EL (cell line): ENCODE measurements around the gene PRKCZ.

Experiments used
- DNase-seq: peaks from one replicate; pipeline ENCODE4 v3.0.0-alpha.2; 2016

PRKCZ gene

DNA sequence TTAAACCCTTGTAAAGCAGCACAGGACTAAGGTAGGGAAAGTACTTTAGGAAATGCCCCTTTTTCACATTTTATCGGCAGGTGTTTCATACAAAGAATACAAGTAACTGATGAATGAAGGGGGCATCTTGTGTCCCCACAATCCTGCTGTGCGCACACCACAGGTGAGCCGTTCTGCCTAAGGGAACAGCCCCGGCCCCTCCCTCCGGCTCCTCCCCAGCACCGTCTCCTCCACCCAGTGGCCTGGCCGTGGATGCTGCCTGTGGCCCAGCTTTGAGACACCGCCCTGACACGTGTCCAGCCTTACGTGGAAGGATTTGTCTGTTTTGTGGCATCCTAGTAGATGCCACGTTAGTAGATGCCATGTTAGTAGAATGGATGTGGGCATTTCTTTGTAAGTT is 131.5 kb downstream of the PRKCZ start:
- DNase-seq, result no peak

DNA sequence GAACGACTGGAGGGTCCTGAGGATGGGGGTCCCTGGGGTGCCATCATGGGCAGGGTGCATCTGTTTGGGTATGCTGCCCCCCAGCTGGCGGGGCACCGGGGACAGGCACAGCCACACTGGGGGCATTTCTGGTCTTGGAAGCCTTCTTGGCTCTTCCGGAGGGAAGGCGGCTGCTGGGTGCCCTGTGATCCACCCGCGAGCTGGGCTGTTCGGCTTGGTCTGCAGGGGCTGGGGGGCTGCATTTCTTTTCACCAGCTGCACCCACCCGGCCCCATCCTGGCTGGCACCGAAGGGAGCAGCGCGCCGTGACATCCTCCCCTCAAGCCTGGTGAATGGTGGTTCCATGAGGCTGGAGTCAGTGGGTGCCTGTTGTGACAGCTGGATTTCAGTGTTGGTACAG is 132.2 kb downstream of the PRKCZ start:
- no peak for DNase-seq

DNA sequence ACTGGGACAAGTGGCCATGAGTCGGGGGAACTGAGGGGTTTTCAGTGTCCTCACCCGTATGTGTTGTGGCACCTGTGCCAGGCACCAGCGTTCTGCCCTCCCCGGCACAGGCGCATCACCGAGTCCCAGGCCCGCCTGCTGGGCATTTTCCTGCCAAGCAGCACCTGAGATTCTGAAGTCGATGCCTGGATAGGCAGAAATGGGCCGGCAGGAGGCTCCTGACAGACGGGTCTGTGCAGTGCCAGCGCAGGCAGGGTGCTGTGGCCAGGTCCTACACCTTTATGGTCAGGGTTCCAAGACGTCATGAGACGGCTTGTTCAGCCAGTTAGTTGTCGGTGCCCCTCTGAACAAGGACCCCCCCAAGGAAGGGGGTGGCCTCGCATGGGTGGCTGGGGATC is 133.7 kb downstream of the PRKCZ start:
- DNase-seq, result no peak

DNA sequence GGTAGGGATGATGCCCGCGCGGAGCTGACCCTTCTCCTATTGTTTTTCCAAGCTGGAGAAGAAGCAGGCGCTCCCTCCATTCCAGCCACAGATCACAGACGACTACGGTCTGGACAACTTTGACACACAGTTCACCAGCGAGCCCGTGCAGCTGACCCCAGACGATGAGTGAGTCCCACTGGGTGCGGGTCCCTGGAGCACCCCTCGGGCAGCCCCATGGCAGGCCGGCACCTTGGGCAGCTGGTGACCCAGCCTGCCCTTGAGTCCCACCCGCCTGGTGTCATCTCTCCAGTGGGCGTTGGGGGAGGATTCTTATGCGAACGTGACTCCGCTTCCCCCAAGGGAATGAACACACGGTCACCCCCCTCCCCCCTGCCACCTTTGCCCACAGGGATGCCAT is 134.3 kb downstream of the PRKCZ start:
- no peak for DNase-seq

DNA sequence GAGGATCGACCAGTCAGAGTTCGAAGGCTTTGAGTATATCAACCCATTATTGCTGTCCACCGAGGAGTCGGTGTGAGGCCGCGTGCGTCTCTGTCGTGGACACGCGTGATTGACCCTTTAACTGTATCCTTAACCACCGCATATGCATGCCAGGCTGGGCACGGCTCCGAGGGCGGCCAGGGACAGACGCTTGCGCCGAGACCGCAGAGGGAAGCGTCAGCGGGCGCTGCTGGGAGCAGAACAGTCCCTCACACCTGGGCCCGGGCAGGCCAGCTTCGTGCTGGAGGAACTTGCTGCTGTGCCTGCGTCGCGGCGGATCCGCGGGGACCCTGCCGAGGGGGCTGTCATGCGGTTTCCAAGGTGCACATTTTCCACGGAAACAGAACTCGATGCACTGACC is 134.7 kb downstream of the PRKCZ start:
- DNase-seq, result no peak

DNA sequence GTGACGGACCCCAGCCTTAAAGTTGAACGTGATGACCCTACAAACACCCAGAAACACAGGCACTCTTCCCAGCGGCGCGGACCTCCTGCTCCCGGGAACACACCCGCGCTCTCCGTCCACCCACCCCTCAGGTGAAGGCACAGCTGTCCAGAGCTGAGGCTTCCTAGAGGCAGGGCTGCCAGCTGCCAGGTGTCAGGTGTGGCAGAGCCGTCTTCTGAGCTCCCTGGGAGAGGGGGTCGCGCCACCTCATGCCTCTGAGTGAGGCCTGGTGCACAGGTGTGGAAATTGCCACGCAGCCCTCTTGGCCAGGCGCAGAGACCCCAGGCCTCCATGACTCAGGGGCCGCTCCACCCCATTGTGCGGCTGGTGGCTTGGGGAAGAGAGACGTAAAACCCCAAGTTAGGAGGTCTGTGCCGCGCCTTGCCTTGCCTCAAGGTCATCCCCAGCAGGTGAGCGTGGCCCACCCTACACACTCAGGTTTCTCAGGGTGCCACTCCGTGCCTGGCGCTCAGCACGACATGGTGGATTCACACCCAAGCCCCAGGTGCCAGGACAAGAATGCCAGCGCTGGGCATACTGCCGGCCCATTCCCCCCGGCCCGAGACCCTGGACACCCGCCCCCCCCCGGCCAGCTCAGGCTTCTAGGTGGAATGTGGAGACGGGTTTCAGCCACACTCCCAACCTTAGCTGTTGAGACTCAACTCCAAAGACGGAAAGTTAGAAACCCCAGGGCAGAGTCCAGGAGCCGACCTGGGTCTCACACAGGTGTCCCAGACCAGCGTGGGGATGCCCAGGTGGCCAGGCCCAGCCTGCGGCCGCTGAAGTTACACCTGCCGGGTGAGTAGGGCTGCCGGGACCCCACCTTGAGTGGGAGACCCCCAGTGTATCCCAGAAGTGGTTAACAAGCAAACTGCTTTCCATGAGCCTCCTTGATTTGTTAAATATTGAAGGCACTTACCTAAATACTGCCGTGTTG is 136.0 kb downstream of the PRKCZ start:
- no peak for DNase-seq

DNA sequence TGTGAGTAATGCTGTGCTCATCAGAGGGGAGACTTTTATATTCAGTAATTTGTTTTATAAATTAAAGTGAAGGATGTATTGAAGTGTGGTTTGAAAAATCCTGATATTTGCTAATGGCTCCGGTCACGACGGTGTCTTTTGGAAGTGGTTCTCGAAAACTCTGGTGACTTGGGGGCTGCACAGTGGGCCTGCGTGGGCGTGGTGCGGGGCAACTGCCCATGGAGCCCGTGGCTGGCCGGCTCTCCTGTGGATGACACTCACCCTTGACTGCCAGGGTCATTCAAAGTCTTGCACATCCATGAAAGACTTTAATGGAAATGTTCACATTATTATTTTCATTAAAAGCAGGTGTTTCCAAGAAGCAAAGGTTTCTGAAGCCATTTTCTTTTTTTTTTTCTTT is 136.7 kb downstream of the PRKCZ start:
- DNase-seq, result no peak

DNA sequence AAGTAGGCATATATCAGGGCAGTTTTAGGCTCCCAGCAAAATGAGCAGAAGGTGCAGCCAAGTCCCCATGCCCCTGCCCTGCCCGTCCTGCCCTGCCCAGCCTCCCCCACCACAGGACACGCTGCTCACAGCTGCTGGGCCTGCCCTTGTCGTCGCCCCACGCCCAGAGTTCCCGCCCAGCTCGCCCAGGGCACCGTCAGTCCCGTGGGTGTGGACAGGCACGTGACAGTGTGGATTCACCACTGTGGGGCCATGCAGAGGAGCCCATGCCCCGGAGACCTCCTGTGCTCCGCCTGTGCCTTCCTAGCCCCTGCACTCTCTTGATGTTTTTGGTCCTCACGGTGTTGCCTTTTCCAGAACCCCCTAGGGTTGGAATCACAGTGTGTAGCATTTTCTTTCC is 137.4 kb downstream of the PRKCZ start:
- DNase-seq, result no peak

DNA sequence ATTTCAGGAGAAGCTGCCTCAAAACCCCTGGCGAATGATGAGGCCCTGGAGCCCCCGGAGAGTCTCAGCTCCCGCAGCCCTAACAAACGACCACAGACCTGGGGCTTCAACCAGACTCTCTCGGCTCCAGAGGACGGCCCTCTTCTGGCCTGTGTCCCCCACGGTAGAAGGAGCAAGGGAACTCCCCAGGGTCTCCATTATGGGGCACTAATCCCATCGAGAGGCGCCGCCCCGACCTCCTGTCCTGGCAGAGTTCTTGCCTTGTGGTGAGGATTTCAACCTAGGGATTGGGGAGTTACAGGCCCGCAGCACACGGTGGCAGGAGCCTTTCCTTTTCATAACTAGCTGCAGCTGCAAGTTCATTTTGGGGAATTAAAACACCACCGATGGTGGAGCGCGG is 138.1 kb downstream of the PRKCZ start:
- no peak for DNase-seq

DNA sequence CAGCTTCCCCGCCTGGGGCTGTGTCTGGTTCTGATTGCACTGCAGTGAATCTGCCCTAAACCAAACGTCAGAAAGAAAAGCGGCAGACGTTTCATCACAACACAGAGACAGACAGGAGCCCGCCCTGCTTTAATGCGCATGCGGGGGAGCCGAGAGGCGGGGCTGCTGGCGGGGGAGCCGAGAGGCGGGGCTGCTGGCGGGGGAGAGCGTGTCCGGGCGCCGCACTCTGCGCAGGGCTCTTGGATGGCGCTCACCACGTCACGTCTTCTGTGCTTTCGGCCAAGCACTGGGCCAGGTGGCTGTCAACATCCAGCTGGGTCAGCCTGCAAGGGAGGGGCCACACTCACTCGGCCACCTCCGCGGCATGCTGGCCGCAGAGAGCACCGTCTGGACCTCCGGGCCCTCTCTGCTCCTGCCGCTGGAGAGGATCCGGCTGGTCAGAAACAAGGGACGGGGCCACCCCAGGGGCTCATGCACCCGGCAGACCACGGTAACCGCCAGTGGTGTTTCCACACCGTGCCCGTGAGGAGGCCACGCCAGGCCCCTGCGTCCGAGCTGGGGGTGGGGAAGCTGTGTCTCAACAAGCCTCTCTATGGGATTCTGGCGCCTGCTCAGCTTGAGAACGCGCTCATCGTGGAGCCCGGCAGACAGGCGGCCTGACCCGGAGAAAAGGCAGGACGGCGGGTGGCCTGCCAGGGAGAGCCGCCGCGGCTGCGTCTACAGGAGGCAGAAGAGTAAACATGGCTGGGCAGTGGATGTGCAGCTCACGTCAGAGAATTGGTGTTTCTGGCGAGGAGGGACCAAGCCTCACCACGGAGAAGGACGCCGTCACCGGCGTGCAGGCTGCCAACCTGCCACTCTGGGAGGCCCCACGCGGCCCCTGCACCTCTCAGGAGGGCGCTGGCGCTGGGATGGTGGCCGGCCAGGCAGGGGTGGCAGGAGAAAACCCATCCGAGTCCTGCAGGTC is 139.5 kb downstream of the PRKCZ start:
- DNase-seq, result peak; percentile 96

DNA sequence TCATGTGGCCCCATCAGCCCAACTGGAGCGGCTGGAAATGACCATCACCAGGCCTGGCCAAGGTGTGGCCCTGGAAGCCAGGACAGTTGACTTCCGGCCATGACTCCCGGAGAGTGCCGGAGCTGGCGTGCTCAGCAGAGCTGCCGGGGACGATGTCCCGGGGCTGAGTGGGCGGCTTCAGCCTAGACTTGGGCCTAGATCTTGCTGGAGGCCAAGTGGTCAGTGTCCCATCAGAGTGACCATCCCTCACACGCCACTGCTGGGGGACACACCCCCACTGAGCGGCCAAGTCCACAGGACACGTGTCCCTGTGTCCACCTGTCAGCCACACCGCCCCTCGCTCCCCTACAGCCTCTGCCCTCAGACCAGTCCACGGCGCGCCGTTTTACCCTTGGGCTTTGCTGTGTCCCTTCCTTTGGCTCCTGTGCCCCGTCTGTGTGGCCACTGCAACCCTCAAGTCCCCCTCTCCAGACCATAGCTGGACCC is 140.3 kb downstream of the PRKCZ start:
- no peak for DNase-seq

DNA sequence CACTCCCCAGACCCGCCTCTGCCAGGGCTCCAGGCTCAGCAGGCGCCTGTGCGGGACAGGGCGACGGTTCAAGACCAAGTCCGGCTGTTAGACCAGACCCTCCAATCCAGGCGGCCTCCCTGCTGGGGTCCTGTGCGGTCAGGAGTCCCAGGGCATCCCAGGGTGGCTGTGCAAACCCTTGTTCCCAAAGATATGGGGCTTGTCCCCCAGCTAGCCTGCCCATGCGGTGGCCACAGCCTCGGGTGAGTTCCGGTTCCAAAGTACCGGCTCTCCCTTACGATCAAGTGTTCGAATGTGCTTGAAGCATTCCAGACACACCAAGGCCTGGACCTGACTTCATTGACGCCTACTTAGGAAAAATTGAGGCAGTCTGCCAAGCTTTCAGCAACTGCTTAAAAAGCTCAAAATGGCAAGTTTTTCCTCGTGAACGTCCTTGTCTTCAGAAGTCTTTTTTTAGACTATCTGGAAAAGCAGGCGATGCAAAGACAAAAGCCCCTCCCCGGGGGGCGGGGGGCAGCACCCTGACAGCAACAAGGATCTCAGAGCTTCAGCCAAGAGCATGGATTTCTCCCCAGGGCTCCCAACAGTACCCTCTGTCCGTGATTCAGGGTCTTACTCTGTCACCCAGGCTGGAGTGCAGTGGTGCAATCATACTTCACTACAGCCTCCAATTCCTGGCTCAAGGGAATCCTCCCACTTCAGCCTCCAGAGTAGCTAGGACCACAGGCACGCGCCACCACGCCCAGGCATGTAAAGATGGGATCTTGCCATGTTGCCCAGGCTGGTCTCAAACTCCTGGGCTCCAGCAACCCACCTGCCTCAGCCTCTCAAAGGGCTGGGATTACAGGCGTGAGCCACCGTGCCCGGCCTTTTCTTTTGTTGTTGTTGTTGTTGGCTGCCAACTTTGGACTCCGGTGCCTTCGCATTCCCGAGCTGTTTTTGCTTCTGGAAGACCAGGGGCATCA is 142.1 kb downstream of the PRKCZ start:
- no peak for DNase-seq

DNA sequence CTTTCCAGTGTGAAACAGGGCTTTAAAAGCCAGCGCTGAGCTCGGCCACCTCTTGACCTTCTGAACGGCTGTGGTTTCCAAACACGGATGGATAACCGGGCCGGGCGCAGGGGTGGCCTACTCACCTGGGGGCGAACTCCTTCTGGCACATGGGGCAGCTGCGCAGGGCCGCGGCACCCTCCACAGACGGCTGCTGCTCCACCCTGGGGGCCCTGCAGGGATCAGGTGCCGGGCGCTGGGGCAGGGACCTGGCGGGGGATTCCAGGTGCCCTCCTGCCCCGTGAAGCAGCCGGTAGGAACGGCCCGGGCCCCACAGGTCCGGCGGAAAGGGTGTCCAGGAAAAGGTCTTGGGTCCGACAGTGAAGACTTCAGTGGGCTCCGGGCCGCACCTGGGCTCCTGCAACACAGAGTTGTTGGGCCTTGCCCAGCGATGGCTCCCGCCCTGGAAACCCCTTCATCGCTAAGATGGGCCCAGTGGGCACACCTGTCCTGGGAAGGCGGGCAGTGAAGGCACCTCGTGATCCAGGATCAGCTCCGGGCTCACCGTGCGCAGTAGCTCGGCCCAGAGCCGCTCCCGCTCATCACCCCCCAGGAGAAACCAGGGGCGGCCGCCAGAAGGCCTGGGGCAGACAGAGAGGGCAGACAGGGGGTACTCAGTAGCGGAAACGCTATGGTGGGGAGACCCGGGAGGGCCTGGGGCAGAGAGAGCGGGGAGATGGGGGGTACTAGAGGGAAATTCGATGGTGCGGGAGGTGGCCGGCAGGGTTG is 143.5 kb downstream of the PRKCZ start:
- no peak for DNase-seq

DNA sequence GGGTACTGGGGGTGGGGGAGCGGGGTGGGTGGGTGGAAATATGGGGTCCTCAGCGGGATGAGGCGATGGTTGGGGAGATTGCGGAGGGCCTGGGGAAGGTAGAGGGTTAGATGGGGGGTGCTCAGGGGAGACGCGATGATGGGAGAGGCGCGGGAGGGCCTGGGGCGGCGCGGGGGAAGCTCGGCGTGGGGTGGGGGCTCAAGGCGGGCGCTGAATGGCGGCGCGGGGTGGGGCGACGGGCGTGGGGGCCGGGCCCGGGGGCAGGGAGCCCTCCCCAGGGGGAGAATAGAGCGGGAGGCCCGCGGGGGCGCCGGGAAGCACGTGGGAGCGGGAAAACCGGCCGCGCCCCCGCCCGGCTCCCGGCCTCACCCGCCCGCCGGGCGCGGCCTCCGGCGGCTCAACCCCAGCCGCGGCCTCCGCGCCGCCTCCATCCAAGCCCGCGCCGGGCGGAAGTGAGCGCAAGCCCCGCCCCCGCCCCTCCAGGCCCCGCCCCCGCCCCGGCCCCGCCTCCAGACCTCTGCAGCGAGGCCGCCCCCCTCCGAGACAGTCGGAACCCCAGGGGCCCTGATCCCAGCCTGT is 144.2 kb downstream of the PRKCZ start, which contains the start of gene FAAP20:
TSS of gene FAAP20 (minus strand) at position 454 of the 579 bp plus-strand sequence. CDS start at position 431, 23 bp downstream.
- peak; percentile 74 for DNase-seq

DNA sequence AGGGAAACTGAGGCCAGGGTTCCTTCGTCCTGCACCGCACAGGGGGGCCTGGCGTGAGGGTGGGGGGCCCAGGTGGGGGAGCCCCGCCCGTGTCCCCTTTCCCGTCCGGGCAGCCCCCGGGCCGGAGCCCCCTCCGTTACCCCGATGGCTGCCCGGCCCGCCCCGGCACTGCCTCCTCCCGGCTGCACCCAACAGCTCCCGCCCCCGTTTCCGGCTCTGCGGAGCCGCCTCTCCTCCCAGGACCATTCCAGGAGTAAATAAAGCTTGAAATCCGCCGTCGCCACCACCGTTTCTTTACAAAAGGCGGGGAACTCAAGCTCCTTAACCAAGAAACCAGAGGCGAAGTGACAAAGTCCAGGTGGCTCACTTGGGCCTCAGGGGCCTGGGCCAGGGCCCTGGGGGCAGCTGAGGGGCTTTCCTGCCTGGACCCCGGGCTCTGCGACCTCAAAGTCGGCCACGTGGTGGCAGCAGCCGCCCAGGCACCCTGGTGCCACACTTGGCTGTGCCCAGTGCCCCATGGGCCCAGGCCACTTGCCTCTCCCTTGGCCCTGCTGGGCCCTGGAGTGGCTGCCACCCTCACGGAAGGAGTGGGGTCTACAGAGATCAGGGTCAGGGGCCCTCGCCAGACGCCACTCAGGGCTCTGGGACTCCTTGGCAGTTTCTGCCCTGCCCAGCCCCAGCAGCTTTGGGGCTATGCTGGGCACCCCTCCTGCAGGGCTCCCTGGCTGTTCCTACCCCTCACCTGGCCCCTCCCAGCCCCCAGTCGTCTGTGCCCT is 144.9 kb downstream of the PRKCZ start:
- DNase-seq, result peak; percentile 89

DNA sequence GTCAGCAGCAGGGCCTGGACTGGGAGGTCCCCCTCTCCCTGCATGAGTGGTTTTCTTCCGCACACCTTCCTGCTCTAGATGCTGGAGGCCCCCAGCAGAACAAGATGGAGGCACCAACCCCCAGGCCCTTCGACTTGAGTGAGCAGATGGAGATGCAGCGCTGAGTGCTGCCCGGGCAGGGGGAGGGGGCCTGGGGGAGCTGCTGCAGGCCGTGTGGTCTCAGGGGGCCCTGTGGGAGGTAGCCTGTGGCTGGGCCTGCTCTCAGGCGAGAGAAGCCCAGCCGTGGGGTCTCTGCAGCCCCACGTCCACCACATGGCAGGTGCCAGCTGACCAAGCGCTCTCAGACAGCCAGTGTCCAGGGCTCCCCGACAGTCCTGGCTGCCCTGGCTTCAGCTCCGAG is 145.6 kb downstream of the PRKCZ start:
- no peak for DNase-seq

DNA sequence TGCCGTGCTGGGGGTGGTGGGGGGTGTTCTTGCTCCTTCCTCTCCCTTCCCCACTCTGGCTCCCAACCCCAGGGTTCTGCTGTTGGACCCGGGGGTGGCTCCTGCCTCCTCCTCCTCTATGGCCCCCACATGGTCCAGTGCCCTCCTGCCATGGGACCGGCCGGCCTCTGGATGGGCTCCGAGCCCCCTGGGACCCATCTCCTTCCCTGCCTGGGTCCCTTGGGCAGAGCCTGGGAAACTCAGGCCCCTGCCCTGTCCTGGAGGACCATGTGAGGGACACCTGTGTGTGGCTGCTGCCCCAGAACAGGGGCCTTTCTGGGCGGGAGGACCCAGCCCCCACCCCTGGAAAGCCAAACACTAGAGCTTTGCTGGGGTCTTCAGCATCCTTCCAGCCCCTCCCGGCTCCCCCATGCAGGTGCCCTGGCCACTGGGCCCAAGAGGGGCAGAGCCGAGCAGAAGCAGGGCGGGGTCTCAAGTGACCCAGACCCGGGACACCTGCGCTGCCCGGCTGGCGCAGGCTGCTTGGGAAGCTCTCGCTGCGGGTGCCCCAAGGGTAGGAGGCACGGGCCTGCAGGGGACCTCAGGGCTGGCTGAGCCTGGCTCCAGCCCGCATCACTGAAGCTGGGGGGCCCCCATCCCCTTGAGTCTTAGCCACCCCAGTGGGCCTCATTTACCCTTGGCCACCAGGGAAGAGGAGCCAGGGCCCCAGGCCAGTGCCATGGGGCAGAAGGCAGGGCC is 146.9 kb downstream of the PRKCZ start:
- no peak for DNase-seq

DNA sequence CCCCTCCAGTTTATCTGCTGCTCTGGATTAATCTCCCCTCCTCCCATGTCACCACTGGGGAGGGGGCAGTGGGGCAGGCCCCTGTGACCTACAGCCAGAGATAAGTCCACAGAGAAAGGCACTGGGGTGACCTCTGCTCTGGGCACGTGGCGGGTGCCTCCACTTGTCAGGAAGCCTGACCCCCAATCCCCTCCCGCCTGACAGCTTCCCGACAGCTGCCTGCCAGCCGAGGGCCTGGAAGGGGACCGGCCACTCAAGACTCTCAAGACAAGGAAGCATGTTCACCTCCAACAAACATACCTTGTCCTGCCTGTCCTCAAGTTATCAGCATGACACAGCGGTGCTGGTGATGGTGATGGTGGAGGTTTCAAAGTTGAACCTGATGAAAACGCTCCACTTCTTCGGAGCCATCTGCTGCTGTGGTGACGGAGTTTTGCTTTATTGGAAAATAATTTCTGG is 147.5 kb downstream of the PRKCZ start:
- no peak for DNase-seq

DNA sequence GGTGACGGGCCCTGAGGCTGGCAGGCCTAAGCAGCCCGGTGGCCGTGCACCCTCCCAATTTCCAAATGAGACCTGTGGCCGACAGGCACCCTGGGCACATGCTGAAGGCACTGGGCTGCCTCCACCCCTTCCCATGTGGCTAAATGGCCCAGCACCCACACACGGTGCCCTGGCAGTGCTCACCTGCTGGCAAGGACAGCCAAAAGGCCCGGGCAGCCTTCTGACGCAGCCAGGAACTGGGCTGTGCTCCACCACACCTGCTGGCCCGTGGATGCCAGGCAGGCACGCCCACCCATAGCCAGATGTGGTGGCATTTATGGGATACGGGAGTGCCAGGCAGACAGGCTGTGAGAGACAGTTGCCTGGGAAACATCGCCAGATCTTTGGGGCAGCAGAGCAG is 148.4 kb downstream of the PRKCZ start:
- DNase-seq, result no peak
